ENCODE data around the gene HCN1. TPM values are rescaled to one million over a fixed set of nuclear protein-coding genes. Genes with fewer than 3 reads are reported as not detected.

The HCN1 gene
- polyA plus RNA-seq, 1 experiment: not detected

DNA sequence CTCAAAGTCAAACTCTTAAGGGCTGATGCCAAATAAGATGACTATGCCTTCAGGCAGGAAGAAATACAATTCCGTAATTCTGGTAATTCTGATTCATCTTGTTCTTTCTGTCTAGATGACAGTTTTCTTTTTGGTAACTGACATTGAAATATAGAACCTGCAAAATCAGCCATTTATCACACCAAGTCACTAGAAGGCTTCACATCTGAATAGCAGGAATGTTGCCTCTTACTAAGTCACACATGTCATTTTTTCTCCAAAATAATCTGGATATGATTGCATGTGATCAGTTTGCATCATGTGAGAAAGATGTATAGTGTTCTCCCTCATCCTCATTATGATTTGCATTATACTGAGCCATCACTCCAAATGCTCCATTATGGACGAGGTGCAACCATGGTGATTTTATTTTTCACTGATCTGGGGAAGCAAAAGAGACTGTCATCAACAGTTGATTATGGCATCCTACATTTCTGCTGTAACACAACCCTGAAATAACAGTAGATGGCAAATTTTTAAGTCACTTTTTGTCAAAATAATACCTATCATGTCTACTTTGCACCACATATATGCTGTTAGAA, 69.0 kb downstream of the HCN1 start:
- TF ChIP-seq, protein P1, sequence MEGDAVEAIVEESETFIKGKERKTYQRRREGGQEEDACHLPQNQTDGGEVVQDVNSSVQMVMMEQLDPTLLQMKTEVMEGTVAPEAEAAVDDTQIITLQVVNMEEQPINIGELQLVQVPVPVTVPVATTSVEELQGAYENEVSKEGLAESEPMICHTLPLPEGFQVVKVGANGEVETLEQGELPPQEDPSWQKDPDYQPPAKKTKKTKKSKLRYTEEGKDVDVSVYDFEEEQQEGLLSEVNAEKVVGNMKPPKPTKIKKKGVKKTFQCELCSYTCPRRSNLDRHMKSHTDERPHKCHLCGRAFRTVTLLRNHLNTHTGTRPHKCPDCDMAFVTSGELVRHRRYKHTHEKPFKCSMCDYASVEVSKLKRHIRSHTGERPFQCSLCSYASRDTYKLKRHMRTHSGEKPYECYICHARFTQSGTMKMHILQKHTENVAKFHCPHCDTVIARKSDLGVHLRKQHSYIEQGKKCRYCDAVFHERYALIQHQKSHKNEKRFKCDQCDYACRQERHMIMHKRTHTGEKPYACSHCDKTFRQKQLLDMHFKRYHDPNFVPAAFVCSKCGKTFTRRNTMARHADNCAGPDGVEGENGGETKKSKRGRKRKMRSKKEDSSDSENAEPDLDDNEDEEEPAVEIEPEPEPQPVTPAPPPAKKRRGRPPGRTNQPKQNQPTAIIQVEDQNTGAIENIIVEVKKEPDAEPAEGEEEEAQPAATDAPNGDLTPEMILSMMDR (IDR thresholded peaks at IDR 0.05; ENCODE audit: insufficient read depth, low read depth, low read length): no peak
- Histone ChIP-seq H3K4me3 (ENCODE audit: low read depth, low read length) (no peak overlapping the region), H3K27me3 (ENCODE audit: control insufficient read depth, insufficient read depth, low read length) (no peaks in the 10 kb centered on the region), H3K36me3 (ENCODE audit: control insufficient read depth, insufficient read depth, low read length) (no peaks in the 10 kb centered on the region)
- CTCF ChIA-PET: no interaction called here
- DNase-seq (ENCODE audit: low read depth): no peak
- POLR2A ChIA-PET: no interaction called here

DNA sequence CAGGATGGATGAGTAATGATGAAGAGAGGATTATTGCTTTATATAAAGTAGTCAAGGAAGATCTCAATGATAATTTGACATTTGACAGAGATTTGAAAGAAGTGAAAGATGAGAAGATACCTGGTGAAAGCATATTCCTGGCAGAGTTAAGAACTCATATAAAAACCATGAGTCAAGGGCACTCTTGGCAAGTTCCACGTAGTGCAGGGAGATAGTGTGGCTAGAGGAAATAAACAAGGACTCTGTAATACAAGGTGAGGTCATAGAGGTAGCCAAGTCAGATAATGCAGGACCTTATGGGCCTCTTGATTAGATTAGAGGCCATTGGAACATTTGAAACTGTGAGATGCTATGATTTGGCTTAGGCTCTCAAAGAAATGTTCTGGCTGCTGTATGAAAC, 72.3 kb downstream of the HCN1 start:
- Histone ChIP-seq H3K36me3 (ENCODE audit: control insufficient read depth, insufficient read depth, low read length) (no peaks in the 10 kb centered on the region), H3K27me3 (ENCODE audit: control insufficient read depth, insufficient read depth, low read length) (no peaks in the 10 kb centered on the region), H3K4me3 (ENCODE audit: low read depth, low read length) (no peak overlapping the region)
- ChIA-PET CTCF (no interaction called here), POLR2A (no interaction called here)
- TF ChIP-seq, protein P1 (IDR thresholded peaks at IDR 0.05; ENCODE audit: insufficient read depth, low read depth, low read length): no peak
- no peak for DNase-seq (ENCODE audit: low read depth)

DNA sequence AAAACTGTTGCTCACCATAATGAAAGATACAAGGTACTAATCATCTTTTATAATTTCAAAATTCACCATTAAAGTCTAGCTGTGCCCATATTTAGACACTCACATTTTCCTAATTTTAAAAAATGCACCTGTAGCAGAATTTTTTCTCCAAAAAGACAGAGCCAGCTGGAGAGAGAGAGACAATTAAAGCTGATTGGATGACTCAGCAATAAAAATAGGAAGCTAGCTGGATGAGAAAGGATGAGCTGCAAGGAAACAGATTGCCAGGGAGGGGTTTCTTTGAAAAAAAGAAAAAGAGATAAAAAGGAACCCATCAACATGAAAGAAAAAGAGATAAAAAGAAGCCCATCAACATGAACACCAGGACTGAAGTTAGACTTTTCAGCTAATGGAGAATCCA, 73.8 kb downstream of the HCN1 start:
- Histone ChIP-seq H3K27me3 (ENCODE audit: control insufficient read depth, insufficient read depth, low read length) (no peaks in the 10 kb centered on the region), H3K36me3 (ENCODE audit: control insufficient read depth, insufficient read depth, low read length) (no peaks in the 10 kb centered on the region), H3K4me3 (ENCODE audit: low read depth, low read length) (no peak overlapping the region)
- CTCF ChIA-PET: no interaction called here
- POLR2A ChIA-PET: no interaction called here
- no peak for DNase-seq (ENCODE audit: low read depth)
- TF ChIP-seq, protein P1 (IDR thresholded peaks at IDR 0.05; ENCODE audit: insufficient read depth, low read depth, low read length): no peak

DNA sequence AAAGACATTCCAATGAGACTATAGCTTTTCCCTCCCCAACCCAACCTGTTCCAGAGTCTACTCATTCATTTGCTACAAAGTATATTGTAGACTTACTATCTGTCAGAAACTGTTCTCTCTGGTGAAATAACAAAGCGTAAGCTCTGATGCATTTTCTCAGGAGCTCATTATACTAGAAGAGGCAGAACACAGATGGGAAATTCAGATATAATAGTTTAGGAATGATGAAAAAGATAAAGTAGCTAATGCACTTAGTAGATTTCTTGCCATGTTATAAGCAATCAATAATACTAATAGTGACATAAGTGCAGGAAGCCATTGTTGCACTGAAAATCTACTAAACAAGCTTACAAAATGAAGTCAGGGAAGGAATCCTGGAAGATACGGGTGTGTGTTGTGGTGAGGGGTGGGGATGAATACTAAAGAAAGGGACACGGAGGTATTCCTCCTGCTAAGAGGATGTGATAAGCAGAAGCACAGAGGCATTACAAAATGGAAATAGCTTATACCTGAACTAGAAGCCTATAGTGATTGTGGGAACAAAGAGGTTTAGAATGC, 78.2 kb downstream of the HCN1 start:
- POLR2A ChIA-PET: no interaction called here
- TF ChIP-seq, protein P1 (IDR thresholded peaks at IDR 0.05; ENCODE audit: insufficient read depth, low read depth, low read length): no peak
- Histone ChIP-seq H3K27me3 (ENCODE audit: control insufficient read depth, insufficient read depth, low read length) (no peaks in the 10 kb centered on the region), H3K4me3 (ENCODE audit: low read depth, low read length) (no peak overlapping the region), H3K36me3 (ENCODE audit: control insufficient read depth, insufficient read depth, low read length) (no peaks in the 10 kb centered on the region)
- CTCF ChIA-PET: no interaction called here
- no peak for DNase-seq (ENCODE audit: low read depth)

DNA sequence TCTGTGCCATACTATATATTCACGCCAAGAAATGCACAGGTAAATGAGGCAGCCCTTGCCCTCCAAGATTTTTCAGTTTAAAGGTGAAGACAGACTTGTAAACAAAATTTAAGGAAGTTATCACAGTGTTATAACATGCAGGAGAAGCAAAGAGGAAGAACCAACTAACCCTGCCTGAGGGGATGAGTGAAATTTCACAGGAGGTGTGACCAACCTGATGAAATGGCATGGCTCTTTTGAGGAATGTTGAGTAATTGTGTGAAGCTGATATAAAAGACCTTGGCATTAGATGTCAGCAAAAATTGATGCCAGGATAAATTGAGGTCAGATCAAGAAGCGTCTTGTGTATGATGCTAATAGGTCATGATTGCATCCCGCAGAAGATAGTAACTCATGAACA, 86.5 kb downstream of the HCN1 start:
- no peak for DNase-seq (ENCODE audit: low read depth)
- ChIA-PET CTCF (no interaction called here), POLR2A (no interaction called here)
- TF ChIP-seq, protein P1 (IDR thresholded peaks at IDR 0.05; ENCODE audit: insufficient read depth, low read depth, low read length): no peak
- Histone ChIP-seq H3K4me3 (ENCODE audit: low read depth, low read length) (no peak overlapping the region), H3K27me3 (ENCODE audit: control insufficient read depth, insufficient read depth, low read length) (no peaks in the 10 kb centered on the region), H3K36me3 (ENCODE audit: control insufficient read depth, insufficient read depth, low read length) (no peaks in the 10 kb centered on the region)
